ENCODE data around the gene DNAH5.

The DNAH5 gene

DNA sequence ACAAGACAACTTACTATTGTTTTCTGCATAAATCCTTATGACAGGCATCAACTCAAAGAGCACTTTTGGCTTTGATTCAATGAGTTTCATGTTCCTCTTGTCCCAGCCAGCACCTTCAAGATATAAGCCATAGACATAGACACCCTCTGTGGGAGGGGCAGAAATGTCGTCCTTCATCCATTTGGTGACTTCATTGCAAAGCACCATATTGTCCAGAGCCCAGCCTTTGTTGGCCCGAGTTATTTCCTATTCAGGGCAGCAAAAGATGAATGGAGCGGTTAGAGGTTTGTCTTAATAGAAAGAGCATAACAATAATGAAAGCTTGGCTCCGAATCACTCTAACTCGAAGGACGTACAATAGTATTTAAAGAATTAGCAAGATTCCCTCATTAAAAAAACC is 243.9 kb downstream of the DNAH5 start:
- DNase-seq (ENCODE audit: low read depth): no peak

DNA sequence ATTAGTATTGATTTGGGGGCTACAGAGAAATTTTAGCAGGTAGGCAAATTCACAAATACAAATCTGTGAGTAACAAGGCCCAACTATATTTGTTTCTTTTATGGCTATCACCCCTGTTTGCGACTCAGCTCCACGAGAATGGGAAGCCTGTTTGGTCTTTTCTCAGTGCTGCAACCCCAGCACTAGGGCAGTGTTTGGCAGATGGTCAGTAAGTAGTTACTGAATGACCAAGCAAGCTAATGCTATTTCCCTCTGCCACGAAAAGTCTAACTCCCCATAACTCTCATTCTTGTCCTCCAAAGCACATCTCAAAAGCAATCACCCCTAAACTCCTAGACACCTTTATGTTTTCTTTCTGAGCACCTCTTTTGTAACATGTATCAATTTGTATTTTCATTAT is 245.6 kb downstream of the DNAH5 start:
- DNase-seq (ENCODE audit: low read depth): no peak

- DNase-seq (ENCODE audit: low read depth): no peak
Measured at GRCh38 chr5:13695076-13695712, 249.3 kb downstream of the DNAH5 start.

DNA sequence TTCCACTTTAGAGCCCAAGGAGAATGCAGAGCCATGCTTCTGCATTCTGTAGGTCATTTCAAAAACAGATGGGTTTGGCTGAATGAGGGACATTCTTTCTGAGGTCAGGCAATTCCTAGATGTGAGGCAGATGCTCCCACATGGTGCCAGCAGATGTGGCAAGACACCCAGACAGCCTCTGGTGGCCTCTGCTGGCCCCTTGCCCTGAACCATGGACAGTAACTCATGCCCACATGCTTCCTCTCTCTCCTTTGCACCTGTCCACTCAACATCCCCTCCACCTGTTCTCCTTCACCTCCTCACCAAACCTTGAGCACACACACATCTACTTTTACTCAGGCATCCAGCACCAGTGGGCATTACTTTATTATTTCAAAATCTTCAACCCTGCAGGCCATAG is 252.3 kb downstream of the DNAH5 start:
- no peak for DNase-seq (ENCODE audit: low read depth)

- DNase-seq (ENCODE audit: low read depth): no peak
Measured at GRCh38 chr5:13676531-13676930, 268.0 kb downstream of the DNAH5 start.

- DNase-seq (ENCODE audit: low read depth): no peak
Measured at GRCh38 chr5:13674391-13674790, 270.1 kb downstream of the DNAH5 start.

- no peak for DNase-seq (ENCODE audit: low read depth)
Measured at GRCh38 chr5:13673511-13673910, 271.0 kb downstream of the DNAH5 start.

- DNase-seq (ENCODE audit: low read depth): no peak
Measured at GRCh38 chr5:13664377-13664776, 280.1 kb downstream of the DNAH5 start.

DNA sequence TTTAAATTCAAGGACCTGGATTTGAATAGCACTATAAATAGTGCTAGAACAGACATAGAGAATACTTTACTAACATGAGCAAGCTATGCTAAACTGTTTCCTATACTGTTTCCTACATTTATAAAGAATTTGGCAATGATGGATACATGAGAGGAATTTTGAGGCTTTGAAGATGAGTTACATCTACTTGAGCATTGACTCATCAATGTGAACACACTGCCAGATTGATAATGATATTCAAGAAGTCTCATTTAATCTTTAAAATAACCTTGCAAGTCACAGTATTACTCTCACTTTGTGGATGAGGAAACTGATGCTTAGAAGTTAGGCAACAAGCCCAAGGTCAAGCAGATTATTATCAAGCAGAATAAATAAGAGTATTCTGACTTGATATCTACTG is 281.9 kb downstream of the DNAH5 start:
- DNase-seq (ENCODE audit: low read depth): no peak

DNA sequence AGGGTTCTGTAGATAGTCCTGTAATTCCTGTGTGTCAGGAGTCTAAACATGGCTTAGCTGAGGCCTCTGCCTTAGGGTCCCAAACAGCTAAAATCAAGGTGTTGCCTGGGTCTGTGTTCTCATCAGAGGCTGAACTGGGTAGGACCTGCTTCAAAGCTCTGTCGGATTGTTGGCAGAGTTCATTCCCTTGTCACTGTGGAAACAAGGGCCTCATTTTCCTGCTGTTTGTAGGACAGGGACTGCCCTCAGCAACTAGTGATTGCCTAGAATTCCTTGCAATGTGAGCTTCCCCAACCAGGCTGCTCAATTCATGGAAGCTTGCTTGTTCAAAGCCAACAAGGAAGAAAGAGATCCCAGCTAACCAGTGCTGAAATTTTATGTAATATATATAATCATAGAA is 283.2 kb downstream of the DNAH5 start:
- DNase-seq (ENCODE audit: low read depth): no peak

GRCh38 chr5:13660072-13660471 is 284.4 kb downstream of the DNAH5 start:
- DNase-seq (ENCODE audit: low read depth): no peak

GRCh38 chr5:13659391-13659790 is 285.1 kb downstream of the DNAH5 start:
- no peak for DNase-seq (ENCODE audit: low read depth)

DNA sequence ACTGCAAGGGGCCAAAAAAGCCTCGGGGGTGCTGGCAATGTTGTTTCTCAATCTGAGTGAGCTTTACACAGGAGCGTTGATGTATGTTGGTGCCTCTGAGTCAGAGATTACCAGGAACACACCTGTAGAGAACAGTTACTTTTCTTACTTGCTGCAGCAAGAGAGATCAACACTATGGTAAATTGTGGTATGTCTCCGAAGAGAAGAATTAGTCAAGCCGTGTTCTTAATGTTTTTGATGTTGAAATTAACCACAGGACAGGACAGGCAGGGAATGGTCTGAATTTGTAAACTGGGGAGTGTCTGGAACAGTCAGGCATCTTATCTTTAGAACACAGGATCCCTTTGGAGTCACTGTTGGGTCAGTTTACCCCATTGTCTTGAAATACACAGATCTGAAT is 285.7 kb downstream of the DNAH5 start:
- no peak for DNase-seq (ENCODE audit: low read depth)

DNA sequence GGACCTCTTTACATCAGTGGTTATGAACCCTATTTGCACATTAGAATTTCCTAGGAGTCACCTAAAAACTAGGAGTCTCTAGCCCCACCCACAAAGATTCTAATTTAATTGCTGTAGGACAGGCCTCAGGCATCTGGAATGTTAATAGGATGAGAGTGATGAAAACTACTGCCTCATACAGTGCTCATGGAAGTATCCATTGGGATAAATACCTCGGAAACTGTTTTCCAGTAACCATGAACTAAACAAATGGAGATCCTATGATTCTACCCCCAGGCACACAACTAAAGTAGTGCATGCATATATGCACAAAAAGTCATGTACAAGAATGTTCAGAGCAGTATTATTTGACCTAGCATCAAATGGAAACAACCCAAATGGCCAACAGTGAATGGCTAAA is 286.3 kb downstream of the DNAH5 start:
- no peak for DNase-seq (ENCODE audit: low read depth)

DNA sequence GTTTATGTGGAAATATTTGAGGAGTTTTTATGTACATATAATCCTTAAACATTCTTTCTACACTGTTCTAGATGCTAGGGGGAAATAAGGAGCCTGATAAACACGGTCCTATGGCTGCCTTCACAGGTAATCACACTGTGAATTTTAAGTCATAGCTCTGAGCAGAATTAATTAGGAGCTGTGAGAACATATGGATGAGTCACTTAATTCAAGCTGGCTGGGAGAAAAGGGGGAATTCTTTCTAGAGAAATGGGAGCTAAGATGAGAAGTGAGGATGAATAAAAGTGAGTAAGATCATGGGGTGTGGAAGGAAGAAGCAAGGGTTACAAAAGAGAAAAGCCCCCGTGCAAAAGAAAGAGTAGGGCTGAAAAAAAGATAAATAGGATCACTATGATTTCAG is 290.8 kb downstream of the DNAH5 start:
- no peak for DNase-seq (ENCODE audit: low read depth)

GRCh38 chr5:13649656-13650055 is 294.8 kb downstream of the DNAH5 start:
- DNase-seq (ENCODE audit: low read depth): no peak

DNA sequence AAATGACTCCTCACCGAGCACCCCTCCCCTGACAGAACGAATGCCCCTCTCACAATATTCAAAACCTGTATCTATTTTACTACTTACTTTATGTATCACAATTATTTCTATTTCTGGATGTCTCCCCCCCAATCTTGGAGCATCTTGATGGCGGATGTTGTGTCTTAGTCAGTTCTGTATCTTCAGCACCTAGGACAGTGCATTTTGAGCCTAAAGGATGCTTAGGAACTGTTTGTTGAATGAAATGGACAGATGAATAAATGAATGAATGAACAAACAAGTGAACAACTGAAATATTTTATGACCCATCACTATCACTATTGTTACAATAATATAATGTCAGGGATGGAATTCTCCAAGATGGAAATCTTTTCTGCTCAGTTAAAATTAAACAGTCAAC is 295.7 kb downstream of the DNAH5 start:
- DNase-seq (ENCODE audit: low read depth): no peak

DNA sequence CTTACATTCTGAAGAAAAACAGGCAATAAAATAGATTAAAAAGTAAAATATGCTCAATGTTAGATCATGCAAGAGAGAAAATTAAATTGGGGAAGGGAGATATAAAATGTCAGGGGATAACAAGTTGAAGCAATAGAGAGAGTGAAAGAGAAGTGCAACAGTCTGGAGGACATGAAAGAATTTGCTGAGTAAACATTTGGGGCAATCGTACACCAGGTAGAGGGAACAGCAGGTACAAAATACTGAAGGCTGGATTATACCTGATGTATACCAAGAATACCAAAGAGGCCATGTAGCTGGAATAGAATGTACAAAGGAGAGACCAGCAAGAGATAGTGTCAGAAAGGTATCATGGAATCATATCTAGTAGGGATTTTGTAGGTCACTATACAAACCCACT is 300.8 kb downstream of the DNAH5 start:
- DNase-seq (ENCODE audit: low read depth): no peak

GRCh38 chr5:13643196-13643595 is 301.3 kb downstream of the DNAH5 start:
- no peak for DNase-seq (ENCODE audit: low read depth)

Data from stimulated activated CD8-positive, alpha-beta memory T cell treated with anti-CD3 and anti-CD28 coated beads, Interleukin-15, amount 100 ng/mL, for 24 hours (primary cell).